HG03520 (cell line): ENCODE data around the gene GPR25.

ENCODE experiments used
- ATAC-seq: cut with Tn5 transposase; IDR thresholded peaks from one replicate; pipeline ENCODE4 v1.9.1; 2021; ENCODE audit warnings: mild to moderate bottlenecking, moderate library complexity; ENCODE audit not compliant: unreplicated experiment

GPR25 gene

DNA sequence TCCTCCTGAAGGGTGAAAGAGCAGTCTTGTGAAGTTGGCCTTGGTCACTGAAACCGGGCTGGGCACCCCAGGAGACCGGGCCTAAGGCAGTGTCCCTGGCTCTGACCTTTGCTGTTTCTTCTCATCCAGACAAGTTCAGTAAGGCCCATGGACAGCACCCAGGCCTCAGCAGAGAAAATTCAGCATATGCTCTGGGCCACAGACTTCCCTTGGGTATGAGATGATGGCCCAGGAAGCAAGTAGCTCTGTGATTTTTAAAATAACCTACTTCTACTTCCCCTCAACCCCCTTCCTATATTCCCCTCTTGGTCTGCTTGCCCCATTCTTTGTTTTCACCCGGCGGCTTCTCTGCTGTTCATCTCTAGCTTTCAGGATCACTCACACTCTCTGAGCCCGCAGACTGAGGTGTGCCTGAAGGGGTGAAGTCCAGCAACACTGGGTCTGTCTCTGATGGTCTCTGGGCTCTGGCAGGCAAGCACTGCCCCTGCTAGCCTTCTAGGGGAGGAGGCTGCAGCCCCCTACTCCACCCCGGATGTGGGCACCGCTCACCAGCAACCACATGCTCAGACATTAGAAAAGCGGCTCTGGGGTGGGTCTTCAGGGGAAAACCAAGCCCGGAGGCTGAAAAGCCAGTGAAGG lies 2.9 kb upstream of the GPR25 start:
- ATAC-seq = peak; percentile 24

DNA sequence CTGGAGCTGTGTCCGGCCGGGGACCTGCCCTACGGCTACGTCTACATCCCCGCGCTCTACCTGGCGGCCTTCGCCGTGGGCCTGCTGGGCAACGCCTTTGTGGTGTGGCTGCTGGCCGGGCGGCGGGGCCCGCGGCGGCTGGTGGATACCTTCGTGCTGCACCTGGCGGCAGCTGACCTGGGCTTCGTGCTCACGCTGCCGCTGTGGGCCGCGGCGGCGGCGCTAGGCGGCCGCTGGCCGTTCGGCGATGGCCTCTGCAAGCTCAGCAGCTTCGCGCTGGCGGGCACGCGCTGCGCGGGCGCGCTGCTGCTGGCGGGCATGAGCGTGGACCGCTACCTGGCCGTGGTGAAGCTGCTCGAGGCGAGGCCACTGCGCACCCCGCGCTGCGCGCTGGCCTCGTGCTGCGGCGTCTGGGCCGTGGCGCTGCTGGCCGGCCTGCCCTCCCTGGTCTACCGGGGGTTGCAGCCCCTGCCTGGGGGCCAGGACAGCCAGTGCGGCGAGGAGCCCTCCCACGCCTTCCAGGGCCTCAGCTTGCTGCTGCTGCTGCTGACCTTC lies 412 bp downstream of the GPR25 start:
- no peak for ATAC-seq

DNA sequence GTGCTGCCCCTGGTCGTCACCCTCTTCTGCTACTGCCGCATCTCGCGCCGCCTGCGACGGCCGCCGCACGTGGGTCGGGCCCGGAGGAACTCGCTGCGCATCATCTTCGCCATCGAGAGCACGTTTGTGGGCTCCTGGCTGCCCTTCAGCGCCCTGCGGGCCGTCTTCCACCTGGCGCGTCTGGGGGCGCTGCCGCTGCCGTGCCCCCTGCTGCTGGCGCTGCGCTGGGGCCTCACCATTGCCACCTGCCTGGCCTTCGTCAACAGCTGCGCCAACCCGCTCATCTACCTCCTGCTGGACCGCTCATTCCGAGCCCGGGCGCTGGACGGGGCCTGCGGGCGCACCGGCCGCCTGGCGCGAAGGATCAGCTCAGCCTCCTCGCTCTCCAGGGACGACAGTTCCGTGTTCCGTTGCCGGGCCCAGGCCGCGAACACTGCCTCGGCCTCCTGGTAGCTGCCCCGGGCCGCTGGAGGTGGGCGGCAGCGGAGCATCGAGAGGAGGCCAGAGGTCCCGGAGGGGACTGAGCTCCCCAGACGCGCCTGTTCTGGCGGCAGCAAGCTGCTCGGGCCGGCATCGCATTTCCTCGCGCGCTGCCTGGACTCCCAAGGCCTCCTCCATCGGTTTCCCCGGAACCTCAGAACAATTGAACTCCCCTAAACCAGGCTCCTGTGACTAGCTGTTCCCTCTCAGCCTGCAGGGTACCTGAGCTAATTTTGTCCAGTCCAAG lies 1.1 kb downstream of the GPR25 start:
- ATAC-seq = no peak

DNA sequence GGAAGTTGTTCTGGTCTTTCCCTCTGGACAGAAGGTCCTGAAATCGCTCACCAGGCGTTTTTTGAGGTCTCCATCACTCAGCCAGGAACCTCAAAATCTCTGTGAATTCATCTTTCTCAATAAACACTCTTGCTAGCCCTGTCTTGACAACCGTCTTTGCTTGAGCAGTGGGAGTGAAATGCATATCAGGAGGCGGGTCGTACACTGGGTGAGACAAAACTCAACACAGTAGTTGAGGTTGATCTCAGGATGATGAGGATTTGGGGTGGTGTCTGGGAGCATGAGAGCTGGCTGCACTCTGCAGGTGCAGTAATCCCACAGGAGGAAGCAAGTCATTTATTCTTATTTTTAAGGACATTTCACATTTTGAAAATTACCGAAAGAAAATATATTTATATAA lies 1.9 kb downstream of the GPR25 start:
- no peak for ATAC-seq

DNA sequence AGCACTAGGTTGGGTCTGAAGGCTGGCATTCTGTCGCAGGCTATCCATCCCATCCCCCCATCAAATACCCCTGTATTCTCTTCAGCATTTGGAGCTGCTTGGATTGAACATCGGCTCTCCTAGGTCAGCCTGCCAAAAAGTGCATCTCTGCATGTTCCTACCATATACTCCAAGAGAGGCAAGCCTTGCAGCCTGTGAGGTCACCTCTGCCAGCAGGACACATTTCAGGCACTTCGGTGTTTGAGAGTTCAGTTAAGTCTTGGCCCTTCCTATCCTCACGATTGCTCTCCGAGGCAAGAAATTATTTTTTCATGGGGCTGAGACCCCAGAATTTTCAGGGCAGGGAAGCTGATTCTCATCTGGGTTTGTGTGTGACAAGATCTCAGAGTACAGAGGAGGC lies 2.6 kb downstream of the GPR25 start:
- ATAC-seq = no peak

DNA sequence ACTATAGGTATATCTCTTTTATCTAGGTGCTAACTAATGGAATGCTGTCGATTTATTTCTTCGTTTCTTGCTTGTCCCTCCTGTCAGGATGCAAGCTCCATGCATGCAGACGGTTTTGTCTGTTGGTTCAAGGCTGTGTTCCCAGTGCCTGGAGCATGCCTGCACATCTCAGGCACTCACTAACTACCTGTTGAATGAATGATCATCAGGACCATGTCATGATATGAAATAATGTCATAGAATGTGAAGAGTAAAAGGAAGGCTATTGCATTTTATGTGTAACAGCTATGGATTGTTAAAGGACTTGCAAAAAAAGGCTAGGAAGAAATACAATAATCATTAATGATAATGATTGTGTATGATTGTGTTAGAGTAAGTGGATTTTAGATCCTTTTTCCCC lies 4.2 kb downstream of the GPR25 start:
- no peak for ATAC-seq

DNA sequence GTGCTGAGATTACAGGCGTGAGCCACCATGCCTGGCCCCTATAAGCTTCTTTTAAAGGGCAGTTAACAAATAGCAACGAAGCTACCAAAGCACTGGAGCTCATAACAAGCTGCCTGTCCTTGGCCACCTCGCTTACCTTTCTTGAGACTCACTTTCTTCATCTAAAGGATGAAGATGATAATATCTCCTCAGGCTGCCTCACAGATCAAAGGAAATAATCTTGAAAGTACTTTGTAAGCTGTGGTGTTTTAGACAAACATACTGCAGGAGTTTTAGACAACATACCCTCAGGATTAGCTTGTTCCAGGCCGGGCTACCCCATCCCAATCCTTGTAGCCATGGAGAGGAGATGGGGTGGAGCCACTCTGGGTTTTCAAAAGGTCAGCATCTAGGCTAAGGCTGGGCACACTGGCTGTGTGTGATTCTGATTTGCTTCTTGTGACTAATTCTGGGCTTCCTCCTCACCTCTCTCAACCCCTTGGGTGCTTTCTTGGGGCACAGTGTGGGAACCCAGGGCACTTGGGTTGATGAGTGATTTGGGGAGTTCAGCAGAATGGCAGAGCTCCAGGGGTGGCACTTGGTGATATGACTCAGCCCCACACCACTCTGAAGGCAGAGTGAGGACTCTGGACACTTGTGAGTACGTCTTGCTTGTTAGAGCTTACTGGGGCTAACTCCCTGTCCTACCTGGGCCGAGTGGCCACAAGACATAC lies 5.2 kb downstream of the GPR25 start:
- peak; percentile 67 for ATAC-seq

DNA sequence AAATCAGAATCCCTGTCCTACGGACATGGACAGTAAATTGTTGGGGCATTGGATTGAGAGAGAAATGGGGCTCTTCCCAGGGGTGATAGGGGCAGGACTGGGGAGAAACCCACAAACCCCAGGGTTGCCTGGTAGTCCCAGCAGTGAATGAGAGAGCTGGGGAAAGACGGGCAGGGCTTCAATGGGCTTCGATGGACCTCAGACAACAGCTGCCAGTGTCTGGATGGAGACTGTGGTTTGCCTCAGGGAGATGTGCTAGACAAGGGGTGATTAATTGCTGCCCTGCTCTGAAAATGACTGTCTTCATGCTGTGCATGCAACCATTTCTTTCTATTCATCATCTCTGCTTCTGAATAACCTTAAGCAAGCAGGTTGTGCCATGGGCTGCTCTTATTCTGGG lies 7.4 kb downstream of the GPR25 start:
- no peak for ATAC-seq

DNA sequence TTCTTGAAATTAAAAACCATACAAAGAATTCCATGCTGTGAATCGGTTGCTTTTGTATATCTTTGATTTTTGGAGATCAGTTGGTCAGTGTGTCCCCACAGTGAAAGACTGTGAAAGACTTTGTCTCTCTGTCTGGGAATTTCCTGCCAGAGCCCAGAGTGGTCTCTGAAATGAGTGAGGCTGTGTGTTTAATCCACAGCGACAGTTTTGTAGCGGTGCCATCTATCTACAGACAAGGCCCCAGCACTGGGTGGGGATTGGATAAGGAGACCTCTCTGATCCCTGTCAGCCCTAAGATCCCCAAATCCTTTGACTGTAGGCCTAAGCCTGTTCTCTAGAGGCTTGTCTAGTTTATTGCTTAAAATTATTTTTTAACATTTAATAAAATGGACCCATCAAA lies 10.3 kb downstream of the GPR25 start:
- ATAC-seq = no peak

DNA sequence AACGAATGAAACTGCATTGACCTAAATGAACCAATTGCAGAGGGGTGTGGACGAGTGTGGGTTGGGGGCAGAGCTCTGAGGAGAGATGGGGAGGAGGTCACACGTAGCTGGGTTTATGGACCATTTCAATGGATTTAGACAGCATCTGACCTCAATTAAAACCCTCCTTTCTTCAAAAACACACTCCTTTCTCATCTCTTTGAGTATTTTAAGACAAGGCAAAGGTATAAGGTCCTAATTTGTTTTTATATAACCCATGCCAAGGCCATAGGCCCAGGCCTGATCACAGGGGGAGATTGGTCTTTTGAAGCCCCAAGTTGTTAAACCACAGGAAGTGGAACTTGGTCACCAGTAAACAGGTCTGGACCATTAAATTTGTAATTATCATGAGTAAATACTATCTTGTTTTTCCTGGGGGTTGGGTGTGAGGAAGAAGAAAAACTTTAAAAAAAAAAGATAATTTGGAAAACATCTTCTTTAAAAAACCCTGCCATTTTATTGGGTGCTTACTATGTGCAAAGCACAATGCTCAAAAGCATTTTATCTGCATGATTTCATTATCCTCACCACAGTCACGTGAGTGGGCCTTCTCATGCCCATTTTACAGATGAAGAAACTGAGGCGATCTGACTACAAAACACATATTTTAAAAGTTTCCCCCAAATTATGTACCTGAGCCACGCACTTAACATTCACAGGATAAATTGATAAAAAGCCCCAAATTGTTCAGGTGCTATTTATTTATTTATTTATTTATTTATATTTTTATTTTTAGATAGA lies 13.0 kb downstream of the GPR25 start:
- ATAC-seq = no peak

DNA sequence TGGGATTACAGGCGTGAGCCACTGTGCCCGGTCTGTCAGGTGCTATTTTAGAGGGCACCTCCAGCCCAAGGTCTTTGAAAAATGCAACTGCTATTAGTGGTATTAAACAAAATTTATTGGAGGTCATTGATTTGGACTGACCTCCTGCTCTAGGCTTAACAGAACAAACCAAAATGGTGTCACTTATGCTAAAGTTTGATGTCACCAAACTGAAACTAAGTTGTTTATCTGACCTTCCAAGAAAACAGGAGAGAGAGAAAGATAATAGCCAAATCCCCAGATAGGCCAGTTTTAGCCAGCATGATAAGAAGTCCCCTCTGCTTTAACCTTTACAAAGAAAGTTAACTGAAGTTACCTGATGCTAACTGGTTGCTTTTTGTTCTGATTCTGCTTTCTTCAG lies 13.8 kb downstream of the GPR25 start:
- no peak for ATAC-seq

DNA sequence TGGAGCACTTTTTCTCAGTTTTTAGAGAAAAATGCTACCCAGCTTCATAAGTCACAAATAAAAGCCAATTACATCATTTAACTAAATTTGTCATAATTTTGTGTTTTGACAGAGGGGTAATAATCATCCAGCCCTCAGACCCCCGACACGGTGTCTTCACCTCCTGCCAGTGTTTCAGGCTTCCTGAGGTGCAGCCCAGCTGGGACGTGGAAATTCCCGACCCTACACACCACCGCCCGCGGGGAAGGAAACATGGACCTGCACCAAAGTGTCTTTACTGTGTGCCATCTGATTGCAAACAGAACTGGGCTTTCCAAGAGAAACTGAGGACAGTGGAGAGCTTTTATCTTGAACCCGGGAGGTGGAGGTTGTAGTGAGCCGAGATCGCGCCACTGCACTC lies 14.3 kb downstream of the GPR25 start:
- no peak for ATAC-seq

DNA sequence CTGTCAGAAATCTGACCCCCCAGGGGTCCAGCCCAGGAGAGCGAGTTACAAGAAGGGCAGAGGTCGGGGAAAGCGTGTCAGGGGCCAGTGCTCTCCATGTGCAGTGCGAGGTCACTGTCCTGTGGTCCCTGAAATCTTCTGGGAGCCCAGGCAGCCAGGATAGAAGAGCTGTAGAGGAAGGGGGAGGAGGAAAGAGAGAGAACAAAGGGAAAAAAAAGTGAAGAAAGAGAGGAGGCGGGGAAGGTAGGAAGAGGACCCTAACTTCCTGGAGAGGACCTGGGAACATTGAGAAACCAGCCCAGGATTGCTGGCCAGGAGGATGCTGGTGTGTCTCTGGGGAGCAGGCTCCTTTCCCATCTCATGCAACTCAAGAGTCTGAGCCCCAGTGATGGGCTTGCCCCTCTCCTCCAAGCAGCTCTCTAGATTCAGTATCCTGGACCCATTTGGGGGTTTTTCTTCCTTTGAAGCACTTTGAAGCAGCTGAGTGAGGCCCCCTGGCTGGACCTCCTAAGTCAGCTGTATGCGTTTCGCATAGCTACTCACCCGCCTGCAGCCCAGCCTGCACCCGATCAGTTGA lies 15.1 kb downstream of the GPR25 start:
- no peak for ATAC-seq

DNA sequence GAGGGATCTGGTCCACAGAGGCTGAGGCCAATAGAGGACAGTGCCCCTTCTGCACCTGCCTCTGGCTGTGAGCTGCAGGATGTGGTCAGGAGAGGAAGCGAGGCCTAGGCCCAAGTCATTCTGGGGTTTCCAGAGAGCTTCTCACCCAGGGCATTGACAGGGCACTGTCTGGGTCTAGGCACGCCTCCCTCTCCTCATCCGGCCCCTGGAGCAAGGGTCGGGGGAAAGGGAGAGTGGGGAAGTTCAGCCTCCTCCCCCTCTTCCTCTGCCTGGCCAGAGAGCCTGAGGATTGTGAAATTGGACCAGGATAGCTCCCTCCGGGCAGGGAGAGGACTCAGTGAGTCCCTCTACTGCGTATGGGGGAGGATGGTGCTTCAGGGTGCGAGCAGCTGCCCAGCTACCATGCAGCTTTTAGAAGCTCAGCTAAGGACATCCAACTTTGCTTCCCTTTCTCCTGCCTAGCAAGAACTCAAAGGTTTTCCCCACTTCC lies 15.6 kb downstream of the GPR25 start:
- peak; percentile 90 for ATAC-seq

DNA sequence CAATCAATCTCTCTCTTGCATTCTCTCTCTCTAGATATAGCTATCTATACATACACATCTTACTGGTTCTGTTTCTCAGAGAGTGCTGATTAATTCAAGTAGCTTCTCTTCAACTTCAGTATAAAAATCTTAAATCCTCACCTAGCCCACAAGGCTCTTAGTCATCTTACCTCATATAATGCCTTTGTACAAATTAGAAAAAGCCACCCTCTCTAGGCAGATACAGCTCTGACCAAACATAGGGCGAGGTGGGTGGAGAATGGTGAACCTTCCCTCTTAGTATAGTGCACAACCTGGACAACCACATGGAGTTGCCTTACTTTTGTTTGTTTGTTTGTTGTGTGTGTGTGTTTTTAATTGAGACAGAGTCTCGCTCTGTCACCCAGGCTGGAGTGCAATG lies 16.8 kb downstream of the GPR25 start:
- no peak for ATAC-seq

DNA sequence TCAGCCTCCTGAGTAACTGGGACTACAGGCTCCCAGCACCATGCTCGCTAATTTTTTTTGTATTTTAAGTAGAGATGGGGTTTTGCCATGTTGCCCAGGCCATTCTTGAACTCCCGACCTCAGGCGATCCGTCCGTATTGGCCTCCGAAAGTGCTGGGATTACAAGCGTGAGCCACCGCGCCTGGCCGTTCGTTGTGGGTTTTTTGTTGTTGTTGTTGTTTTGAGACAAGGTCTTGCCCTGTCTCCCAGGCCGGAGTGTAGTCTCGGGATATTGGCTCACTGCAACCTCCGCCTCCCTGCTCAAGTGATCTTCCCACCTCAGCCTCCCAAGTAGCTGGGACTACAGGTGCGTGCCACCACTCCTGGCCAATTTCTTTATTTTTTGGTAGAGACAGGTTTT lies 17.2 kb downstream of the GPR25 start:
- no peak for ATAC-seq

DNA sequence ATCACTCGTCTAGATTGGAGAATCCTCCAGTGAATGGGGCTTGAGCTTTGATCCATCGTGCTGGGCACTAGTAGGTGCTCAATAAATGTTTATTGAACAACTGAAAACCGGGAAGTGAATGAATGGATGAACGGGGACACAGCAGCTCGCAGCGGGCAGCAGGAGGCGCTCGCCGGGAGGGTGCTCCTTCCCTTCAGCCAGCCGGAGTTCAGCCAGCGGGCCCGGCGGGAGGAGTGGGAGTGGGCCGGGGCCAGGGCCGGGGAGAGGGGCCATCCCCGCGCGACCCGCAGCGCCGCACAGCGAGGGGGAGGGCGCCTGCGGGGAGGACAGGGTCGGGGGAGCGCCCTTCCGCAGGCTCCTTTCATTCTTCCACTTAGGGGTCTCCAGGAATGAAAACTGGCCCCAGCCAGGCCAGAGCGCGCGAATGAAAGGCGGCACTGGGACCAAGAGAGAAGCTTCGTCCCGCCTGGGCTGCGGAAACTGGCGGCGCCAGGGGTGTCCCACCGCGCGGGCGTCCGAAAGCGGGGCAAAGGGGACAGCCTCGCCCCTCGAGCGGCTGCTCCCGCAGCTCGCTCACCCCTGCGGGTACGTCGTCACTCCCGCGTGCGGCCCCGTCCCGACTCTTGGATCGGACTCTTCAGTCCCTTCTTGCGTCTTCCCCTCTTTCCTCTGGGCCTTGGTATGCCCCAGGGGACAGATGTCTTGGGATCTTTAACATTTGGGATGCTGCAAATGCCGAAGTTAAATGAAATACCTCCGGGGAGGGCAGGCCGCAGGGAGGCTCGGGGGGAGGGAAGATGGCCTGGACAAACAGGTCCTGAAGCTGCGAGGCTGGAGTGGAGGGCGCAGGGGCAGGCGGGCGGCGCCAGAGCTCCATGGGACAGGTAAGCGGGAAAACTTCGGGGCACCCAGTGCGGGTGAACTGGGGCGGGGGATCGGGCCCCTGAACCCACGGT lies 18.3 kb downstream of the GPR25 start:
- ATAC-seq = no peak

DNA sequence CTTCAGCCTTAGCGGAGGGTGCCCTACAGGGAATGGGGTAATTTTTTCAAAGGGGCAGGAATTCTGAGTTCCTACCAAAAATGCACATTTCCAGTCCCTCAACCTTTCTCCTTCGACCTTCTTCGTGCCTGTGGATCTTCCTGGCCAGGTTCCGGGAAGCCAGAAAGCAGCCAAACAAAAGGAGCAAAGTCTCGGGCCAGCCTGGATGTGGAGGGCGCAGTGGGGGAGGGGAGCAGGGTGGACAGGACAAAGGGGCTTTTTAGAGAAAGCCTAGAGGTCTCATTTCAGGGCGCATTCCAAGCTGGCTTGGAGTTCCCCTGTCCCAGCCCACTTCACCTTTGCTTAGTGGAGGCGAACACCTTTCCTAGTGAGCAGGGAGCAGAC lies 19.0 kb downstream of the GPR25 start:
- ATAC-seq = no peak

DNA sequence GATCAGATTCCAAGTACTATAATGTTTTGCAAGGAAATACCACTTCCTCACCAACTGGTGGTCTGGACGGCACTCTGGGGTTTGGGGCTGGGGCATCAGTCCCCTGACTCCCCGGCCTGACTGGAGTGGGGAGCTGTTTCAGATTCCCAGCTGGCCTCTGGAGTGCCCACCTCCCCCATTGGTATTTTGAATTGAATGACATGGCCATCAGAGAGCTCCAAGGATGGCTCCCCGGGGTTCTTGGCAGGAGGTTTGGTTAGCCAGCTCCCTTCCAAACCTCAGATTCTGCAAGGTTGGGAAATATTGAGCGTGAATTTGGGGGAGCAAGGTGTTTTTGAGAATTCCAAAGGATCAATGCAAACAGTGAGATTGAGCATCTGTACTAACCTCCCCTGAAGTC lies 19.8 kb downstream of the GPR25 start:
- ATAC-seq = no peak

DNA sequence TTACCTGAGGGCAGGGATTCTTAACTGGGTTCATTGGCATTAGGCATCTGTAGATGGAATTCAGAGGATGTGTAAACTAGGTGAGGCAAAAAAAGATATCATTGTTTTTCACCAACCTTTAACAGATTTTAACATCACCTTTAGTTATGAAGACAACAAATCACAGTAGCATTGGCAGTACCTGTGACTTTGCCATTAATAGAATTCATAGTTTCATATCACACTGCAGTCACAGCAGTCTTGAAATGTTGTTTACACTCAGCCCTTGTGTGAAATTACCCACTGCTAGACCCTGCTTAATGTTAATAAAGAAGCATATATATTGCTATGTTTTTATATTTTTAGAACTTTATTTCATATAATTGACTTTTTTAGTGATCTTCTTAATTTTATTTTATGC lies 20.2 kb downstream of the GPR25 start:
- no peak for ATAC-seq
